Right renal pelvis (tissue), 4 donors: ENCODE measurements around the gene SLC19A2. TPM values are rescaled to one million over a fixed set of nuclear protein-coding genes. Genes with fewer than 3 reads are reported as not detected.
"Not testable (repeated sequence)": the region's sequence is repeated elsewhere in the genome, so short reads cannot be mapped to it uniquely, and the experiment has no call there.

ENCODE experiments used
- DNase-seq, 4 donors: peaks; one replicate each; pipeline ENCODE4 v3.0.0-alpha.2; 2013; ENCODE audit warnings: low read depth in 4 of 4, low spot score in 3 of 4, missing footprints in 1 of 4
- polyA plus RNA-seq, 4 donors: library from polyadenylated mRNA; unstranded; fragments of 120-200 nt; gene quantifications; one replicate each; pipeline ENCODE4 v1.2.1, GENCODE V29; 2013; ENCODE audit not compliant: insufficient read length in 4 of 4

The SLC19A2 gene
- polyA plus RNA-seq, 4 donors = 15.7 to 23.0 (median 20.5) TPM

DNA sequence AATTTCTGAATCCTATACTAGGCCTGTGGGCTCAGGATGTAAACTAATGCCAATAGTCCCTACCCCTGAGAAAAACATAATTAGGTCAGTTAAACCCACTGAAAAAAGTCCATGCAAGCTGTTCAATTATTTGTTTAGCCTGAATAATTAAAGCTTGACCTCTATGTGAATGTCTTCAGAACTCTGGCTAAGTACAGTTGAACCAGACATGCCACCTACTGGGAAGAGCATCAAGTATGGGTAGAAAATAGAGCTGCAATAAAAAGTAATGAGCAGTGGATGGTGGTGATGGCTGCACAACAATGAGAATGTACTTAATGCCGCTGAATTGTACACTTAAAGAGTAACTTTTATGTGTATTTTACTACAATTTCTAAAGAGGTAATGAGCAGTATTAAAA lies 23.6 kb upstream of the SLC19A2 start:
- DNase-seq = no peak

DNA sequence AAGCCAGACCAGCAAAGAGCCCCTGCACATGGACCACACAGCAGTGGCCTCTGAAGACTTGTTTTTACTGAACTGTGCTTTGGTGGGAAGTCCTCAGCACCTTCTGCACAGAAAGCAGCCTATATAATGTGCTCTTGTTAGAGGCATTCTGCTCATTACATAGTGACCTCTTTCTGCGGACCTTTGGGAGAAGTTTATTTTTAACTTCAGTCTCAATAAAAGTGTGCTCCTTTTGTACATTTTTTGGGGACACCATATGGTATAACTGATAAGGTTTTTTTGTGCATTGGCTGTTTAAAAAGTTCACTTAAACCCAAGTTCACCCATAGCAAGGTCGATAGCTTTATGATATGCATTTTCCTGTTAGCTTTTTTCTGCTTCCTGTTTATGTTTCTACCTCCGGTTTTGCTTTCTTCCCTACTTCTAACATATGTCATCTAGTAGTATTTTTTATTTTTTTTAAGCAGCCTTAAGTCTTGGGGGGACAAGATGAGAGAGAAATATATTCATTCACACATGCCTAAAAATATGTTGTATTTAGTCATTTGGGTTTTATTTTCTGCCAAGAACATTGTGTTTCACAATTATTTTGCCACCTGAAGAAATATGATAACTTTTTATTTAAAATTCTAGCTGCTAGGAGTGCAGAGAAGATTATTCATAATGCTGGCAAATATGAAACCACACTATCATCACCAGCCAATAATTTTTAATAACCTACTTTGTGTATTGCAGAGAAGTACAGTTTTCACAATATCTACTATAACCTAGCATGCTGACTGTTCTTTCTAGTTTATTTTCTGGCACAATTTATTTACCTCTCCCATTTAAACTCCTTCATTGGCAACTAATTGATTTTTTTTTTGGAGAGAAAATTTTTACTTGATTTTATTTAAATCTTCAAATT lies 22.9 kb upstream of the SLC19A2 start:
- DNase-seq = no peak

DNA sequence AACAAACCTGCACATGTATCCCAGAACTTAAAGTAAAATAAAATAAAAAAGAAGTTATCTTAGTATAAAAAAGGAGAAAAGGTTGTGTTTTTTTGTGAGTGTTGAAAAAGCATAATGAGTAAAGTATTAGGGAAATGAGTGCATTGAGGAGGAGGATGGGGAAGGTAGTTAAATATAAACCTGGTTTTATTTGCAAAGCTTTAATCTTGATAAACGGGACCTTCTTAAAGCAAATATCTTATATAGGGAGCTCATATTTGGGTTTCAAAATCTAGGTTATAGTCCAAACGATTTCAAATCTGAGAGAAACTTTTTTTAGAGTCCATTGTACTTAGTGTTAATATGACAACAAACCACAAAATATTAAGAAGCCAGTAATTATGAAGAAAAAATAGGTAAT lies 21.7 kb upstream of the SLC19A2 start:
- no peak for DNase-seq

DNA sequence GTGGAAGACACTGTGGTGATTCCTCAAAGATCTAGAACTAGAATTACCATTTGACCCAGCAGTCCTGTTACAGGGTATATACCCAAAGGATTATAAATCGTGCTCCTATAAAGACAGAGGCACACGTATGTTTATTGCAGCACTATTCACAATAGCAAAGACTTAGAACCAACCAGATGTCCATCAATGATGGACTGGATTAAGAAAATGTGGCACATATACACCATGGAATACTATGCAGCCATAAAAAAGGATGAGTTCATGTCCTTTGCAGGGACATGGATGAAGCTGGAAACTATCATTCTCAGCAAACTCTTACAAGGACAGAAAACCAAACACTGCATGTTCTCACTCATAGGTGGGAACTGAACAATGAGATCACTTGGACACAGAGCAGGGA lies 17.9 kb upstream of the SLC19A2 start:
- not testable (repeated sequence) for DNase-seq

DNA sequence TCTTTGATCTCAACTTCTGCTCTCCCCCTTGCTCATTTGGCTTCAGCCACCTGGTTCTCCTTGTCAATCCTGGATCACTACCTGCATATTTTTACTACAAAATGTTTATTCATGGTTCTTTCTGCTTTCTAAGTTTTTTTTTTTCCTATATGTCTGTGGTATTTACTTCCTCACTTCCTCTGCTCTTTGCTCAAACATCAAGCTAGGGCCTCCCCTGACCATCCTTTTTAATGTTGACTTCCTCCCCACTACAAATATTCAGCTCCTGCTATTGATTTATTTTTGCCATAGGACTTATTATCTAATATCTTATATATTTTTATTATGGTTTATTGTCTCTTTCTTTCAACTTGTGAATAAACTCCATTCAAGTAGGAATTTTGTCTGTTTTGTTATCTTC lies 14.1 kb upstream of the SLC19A2 start:
- DNase-seq = no peak

DNA sequence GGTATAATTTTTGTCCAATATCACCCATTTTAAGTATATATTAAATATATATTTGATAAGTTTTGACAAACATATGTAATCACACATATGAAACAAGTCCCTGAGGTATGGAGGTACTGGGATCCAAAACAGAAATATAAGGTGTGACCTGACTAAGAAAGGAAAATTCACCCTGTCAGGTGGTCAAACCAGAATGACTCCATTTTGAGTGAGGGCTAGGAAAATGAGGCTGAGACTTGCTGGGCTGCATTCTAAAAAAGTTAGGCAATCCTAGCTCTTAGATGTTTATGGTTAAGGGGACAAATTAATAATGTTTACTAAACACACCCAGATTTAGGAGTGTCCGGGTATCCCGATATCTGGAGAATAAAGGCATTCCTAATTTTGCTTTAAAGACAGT lies 11.6 kb upstream of the SLC19A2 start:
- DNase-seq = no peak

DNA sequence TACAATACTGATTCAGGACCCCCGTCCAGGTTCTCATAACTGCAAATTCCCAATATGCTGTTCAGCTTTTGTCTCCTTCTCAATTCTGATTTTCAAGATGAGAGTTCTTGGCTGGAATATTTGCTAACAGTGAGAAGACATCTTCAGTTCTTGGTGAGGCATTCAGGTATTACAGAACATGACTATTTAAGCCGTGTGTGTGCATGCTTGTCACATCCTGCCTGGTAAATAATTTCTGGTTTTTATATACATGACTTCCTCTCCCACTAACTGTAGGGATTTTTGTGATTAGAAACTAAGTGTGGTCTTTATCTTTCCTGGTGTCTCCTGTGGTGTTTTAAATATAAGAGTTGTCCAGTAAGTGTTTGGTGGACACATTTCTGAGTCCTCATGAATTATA lies 10.2 kb upstream of the SLC19A2 start:
- no peak for DNase-seq

DNA sequence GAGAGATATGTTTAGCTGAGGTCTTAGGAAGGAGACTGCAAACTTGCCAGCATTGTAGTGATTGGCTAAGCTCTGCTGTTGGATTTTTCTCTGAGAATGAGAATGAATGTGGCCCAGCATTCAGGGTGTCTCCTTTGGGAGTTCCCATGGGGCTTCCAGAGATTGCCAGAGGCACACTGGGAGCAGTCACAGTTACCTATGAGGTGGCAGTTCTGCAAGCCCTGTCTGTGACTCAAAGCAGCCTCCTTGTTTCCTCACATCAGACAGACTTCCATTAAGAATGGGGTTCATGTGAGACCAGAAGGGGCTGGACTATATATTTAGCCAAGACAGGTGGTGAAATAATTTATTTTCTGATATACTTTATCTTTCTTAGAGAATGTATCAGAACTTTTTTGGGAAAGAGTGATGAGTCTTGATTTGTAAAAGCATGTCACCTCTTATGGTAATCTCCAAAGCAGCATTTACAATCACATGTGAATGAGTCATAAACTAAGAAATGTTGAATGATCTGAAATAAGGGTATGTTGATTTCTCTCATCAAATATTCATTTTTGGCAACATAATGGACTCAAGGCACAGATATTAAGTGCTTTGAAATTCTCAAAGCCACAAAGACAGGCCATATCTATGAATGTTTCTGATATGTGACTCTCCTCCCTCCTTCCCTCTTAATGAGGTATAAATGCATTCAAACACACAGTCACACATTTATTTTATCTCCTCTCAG lies 9.5 kb upstream of the SLC19A2 start:
- DNase-seq = no peak

DNA sequence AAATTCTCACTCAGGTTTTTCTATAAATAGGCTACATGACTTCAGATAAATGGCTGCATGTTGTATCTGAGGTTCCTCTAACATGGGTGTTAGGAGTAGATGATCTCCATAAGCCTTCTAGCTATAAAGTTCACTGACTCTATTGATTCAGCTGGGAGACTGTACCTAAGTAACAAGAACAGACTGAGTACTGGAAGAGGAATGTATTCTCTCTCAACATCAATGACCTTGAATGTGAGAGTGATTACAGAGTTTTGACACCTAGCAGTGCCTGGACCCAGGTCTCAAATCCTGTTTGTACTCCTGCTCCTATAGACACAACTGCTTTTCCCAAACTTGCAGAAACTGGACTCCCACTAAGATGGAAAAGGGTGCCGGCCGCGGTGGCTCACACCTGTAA lies 8.6 kb upstream of the SLC19A2 start:
- no peak for DNase-seq

DNA sequence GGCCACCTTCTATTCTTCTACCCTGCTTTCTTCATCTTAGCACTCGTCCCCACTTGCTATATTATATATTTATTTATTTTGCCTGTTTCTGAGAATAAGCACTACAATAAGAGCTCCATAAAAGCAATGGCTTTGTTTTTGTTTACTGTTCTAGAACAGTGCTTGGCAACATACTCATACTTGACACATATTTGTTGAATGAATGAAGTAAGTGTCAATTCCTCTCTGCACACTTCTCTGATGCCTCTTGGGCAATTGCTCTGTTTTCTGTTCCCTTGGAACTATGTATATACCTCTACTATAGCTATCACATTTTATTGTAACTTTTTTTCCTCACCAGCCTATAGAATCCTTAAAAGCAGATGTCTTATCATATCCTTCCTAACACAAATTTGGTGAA lies 7.5 kb upstream of the SLC19A2 start:
- DNase-seq = no peak

DNA sequence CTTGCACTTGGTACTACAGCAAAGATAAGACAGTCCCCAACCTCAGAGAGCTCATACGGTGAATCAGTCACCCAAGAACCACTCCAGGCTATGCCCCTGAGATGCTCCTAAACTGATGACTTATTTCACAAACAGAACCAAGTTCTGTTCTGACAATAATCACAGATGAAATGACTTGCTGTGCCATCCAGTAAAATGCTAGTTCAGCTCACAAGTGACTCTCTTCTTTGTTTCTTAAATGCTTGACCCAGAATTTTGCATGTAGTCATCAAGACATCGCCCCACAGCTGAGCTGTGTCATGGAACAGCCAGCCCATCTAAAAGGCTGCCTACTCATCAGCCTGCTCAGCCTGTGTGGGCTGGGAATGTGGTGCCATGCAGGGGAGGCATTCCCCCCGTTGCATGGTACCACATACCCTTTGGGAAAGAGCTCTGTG lies 6.1 kb upstream of the SLC19A2 start:
- DNase-seq = no peak

DNA sequence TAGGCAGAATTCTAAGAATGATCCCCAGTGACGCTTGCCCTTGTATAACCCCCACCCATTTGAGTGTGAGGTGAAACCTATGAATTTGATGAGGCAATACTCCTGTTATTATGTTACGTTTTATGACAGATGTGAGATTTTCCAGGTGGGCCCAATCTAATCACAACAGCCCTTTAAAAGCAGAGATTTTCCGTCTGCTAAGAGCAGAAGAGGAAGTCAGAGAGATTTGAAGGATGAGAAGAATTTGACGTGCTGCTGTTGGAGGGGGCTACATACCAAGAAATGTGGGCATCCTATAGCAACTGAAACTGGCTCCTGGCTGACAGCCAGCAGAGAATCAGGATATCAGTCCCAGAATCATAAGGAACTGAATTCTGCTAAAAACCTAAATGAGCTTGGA lies 2.4 kb upstream of the SLC19A2 start:
- DNase-seq = no peak

DNA sequence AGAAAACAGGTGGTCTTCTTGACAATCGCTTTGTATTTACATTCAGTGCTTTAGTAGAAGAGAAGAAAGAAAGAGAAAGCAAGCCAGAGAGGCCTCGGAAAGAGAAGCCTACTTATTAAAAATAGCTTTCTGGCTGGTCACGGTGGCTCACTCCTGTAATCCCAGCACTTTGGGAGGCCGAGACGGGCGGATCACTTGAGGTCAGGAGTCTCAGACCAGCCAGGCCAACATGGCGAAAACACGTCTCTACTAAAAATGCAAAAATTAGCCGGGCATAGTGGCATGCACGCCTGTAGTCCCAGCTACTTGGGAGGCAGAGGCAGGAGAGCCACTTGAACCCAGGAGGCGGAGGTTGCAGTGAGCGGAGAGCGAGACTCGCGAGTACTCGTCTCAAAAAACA lies 1.8 kb upstream of the SLC19A2 start:
- no peak for DNase-seq

DNA sequence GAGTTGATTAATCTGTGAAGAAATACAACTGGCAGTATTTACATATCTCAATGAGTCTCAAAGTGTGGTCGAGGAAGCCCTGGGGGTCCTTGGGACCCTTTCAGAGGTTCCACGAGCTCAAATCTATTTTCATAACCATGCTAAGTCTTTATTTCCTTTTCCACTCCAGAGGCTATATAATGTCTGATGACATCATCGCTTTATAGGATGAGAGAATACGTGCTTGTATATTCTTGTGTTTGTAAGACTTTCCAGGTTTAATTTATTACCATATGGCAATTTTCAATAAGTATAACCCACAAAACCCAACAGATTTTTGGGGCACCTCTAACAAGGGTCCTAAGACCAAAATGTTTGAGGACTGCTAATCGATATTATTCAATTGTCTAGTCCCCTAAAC lies 1.4 kb upstream of the SLC19A2 start:
- no peak for DNase-seq

DNA sequence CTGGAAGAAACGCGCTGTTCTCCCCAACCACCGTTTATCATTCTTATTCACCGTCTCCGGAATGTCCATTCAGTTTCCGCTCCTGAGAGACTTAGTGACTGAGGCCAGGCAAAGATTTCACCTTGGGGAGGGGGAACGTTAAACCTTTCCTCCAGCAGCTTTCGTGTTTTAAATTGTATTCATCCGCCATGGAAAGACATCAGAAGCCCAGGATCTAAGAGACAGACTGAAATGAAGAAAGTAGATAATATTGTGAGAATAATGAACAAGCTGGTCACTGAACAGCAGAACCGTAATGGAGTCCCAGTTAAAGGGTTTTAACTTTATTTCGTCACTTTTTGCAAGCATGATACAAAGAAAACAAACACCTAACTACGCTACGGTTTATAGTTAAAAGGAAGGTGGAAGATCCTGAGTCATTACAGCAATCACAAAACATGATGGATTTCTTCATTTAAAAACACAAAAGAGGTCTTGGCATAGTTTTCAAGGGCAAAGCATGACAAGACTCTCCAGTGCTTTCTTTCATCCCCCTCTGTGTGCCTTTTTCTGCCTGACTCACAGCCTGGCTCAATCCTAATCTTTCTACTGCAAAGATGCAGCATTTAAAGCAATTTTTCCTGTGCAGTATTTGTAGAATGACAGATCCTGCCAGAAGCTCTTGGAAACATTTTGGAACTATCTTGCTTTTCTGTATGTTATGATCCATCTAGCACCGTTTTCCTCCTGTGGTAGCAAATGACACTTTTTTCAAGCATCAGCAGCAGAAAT lies 722 bp upstream of the SLC19A2 start:
- DNase-seq = no peak

DNA sequence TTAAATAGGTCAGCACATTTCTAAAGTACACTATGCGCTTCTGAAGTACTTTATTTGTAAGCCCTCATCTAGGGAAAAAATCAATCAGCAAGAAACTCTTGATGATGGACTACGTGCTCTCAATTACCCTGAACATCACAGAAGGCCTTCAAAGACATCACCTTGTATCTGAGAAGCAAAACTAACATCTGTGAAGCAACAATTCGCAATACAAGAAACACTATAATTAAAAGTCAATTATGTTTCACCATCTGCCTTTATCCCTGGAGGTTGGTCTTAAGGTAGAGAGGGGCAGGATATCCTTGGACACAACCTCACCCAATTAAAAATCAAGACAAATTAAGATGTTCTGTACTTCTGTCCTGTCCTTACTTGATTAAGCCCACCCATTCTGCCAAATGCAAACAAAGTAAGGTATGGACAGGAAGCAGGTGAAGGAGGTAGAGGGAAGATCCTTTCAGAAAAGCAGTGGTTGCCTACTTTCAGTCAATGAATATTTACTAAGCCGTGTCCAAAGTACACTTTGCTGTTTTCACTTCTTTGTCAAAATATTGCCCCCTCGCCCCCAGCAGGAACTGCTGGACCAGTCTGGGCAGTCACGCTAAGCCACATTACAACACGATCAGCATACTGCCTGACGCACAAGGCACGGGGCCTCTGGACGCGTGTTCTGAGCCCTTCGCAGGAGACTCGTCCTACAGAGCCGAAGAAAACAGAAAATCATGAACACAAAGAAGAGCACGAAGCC lies 887 bp downstream of the SLC19A2 start:
- DNase-seq = peak in 1 of 4 donors; percentile 55

DNA sequence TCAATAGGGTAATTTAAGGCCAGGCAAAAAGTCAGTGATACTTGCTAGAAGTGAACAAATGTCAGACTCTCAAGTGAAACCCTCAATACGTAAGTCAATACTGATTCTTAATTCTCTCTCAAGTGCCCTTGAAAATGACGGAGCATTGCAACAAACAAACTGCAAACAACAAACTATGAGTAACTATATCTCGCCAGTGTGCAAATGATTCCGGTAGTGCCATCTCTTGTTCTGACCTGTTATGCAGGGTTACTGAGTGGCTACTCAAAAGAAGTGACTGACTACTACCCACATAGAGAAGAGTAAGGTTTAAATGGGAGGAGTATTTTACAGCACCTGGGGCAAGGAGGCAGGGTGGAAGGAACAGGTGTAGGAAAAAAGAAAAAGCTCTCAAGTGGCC lies 1.6 kb downstream of the SLC19A2 start:
- no peak for DNase-seq

DNA sequence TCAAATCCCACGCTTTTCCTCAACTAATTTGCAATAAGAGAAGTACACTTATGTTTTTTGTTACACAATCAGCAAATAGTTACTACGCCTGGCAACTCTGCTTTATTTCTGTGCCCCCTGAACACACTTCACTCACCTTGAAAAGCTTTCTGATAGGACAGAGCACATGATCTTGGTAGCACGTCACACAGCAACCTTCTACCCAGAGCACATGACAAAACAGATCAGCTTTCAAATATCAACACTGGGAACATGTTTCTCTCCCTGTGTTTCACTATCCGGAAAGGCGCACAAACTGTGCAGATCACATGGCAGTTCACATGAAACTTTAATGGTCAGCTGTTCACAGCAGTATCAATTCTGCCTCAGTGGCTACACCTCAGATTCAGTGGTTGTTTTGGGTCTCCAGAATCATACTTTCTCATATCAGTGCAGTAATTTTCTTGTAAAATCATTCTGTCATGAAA lies 2.2 kb downstream of the SLC19A2 start:
- no peak for DNase-seq

DNA sequence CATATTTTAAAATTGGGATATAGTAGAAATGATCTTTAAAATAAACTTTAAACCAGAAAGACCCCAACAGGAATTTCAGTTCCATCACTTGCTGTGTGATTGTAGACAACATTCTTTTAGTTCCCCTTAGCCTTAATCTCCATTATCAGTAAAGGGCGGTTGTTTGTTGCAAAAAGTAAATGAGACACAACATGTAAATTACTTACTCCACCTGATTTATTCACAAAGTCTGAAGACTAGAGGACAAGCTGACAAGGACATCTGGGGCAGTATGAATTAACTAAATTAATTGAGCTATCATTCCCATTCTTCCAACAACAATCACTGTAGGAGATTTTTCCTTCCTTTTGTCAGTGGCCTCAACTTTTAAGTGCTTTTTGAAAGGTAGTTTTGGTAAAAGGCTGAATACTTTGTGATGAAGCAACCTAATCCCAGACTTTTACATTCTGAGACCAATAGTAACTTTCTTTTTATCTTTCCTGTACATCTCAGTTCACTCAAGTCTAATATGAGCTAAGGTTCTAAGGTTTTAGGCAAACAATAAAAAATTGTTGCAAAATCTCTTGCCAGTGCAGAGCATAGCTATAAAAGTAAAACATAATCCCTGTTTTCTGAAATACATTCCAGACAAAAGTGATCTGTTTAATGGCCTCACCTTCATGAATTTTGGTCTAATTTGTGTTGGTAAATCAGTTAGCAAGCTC lies 6.2 kb downstream of the SLC19A2 start:
- DNase-seq = no peak
